CD4-positive, CD25-positive, alpha-beta regulatory T cell (primary cell): ENCODE results near the gene FAAP100. TPM values are rescaled to one million over a fixed set of nuclear protein-coding genes. Genes with fewer than 3 reads are reported as not detected.
A peak's percentile ranks its signal among the peaks of the same experiment; 100 is the strongest.

Experiments used
- ATAC-seq, 2 donors: fragments of 150-1000 bp; cut with Tn5 transposase; one replicate each; pipeline ENCODE4 v1.10.0; 2021; ENCODE audit warnings: low read depth in 2 of 2, moderate number of reproducible peaks in 2 of 2, moderate library complexity in 1 of 2
- DNase-seq, 3 donors: peaks; one replicate each; pipeline versions ENCODE4 v3.0.0 to v3.0.0-alpha.2; 2012 to 2022; ENCODE audit warnings: mixed read lengths in 1 of 3
- H3K27ac ChIP-seq: one replicate; pipeline ENCODE4 v1.7.0; 2013; ENCODE audit warnings: mild to moderate bottlenecking, low read length; ENCODE audit not compliant: insufficient read depth, poor library complexity, severe bottlenecking
- H3K27me3 ChIP-seq: one replicate; pipeline ENCODE4 v1.7.0; 2013; ENCODE audit warnings: low read length; ENCODE audit not compliant: control insufficient read depth, insufficient read depth
- H3K36me3 ChIP-seq: one replicate; pipeline ENCODE4 v1.7.0; 2013; ENCODE audit warnings: mild to moderate bottlenecking, low read length, moderate library complexity; ENCODE audit not compliant: control insufficient read depth, insufficient read depth
- H3K4me1 ChIP-seq: 2 replicates; pipeline ENCODE4 v1.7.0; 2013; ENCODE audit warnings: mild to moderate bottlenecking, low read length; ENCODE audit not compliant: insufficient read depth, control insufficient read depth, poor library complexity, severe bottlenecking
- H3K4me3 ChIP-seq: one replicate; pipeline ENCODE4 v1.7.0; 2013; ENCODE audit warnings: low read depth, mild to moderate bottlenecking, low read length, moderate library complexity
- H3K9me3 ChIP-seq, 2 experiments: 1 replicate in 1 of 2; 2 replicates in 1 of 2; pipeline ENCODE4 v1.7.0; 2013; ENCODE audit warnings: low read length in 2 of 2, mild to moderate bottlenecking in 1 of 2, moderate library complexity in 1 of 2; ENCODE audit not compliant: control insufficient read depth in 2 of 2
- H3K27ac Mint-ChIP-seq, 3 donors: one replicate each; pipeline ENCODE4 v1.8.0; 2020 to 2022; ENCODE audit warnings: mild to moderate bottlenecking in 3 of 3, mixed read lengths in 3 of 3, moderate library complexity in 2 of 3
- H3K27me3 Mint-ChIP-seq: one replicate; pipeline ENCODE4 v1.8.0; 2022; ENCODE audit warnings: mild to moderate bottlenecking, mixed read lengths
- H3K36me3 Mint-ChIP-seq: one replicate; pipeline ENCODE4 v1.8.0; 2020; ENCODE audit warnings: mixed read lengths
- H3K4me1 Mint-ChIP-seq, 4 donors: one replicate each; pipeline ENCODE4 v1.8.0; 2020 to 2022; ENCODE audit warnings: mixed read lengths in 4 of 4, mild to moderate bottlenecking in 1 of 4
- H3K4me3 Mint-ChIP-seq, 4 donors: one replicate each; pipeline ENCODE4 v1.8.0; 2020 to 2022; ENCODE audit warnings: mild to moderate bottlenecking in 4 of 4, mixed read lengths in 4 of 4, moderate library complexity in 3 of 4
- H3K9me3 Mint-ChIP-seq, 7 donors: one replicate each; pipeline ENCODE4 v1.8.0; 2020 to 2022; ENCODE audit warnings: mixed read lengths in 7 of 7, mild to moderate bottlenecking in 3 of 7, moderate library complexity in 2 of 7
- polyA plus RNA-seq, 4 donors: library from polyadenylated mRNA; unstranded; fragments of 300-500 nt; fragmentation: Illumina TruSeq; gene quantifications; one replicate each; pipeline ENCODE4 v1.2.3, GENCODE V29; 2021
- total RNA-seq: library from RNA; stranded (reverse); gene quantifications from one replicate; pipeline ENCODE4 v1.2.3, GENCODE V29; 2022

FAAP100 gene
- total and polyA plus RNA-seq, 5 donors from 2014 or later: 8.2 to 28.1 (median 11.5) TPM

- peaks cover 69% of the 10 kb centered on the region for H3K36me3 ChIP-seq
- Mint-ChIP-seq H3K36me3 (peaks cover 32% of the 10 kb centered on the region), H3K27me3 (no peaks in the 10 kb centered on the region)
These were observed 22.4 kb upstream of the FAAP100 start for GRCh38 chr17:81574643-81574956.

GRCh38 chr17:81573794-81574642, 21.9 kb upstream of the FAAP100 start:
- no peak overlapping the region for H3K4me3 ChIP-seq
- H3K4me3 Mint-ChIP-seq: no peak overlapping the region
- peak overlapping the region in 1 of 3 donors; percentile 46 for H3K27ac Mint-ChIP-seq
- H3K27me3 Mint-ChIP-seq: no peaks in the 10 kb centered on the region
- no peaks in the 10 kb centered on the region for H3K9me3 Mint-ChIP-seq
- ATAC-seq (no peak), DNase-seq (no peak)
- H3K4me1 ChIP-seq: no peaks in the 10 kb centered on the region
- H3K27ac ChIP-seq: no peak overlapping the region
- no peaks in the 10 kb centered on the region for H3K9me3 ChIP-seq
- H3K4me1 Mint-ChIP-seq: peaks cover 0 to 9% (median 4%) of the 10 kb centered on the region in 4 donors
- H3K36me3 ChIP-seq: peaks cover 70% of the 10 kb centered on the region
- peaks cover 32% of the 10 kb centered on the region for H3K36me3 Mint-ChIP-seq
- no peaks in the 10 kb centered on the region for H3K27me3 ChIP-seq

More at GRCh38 chr17:81574643-81574956, 22.4 kb upstream of the FAAP100 start:
- no peak overlapping the region for H3K27ac ChIP-seq
- no peaks in the 10 kb centered on the region for H3K9me3 ChIP-seq
- Mint-ChIP-seq H3K4me1 (peaks cover 0 to 9% (median 4%) of the 10 kb centered on the region in 4 donors), H3K27ac (no peak overlapping the region), H3K9me3 (no peaks in the 10 kb centered on the region), H3K4me3 (no peak overlapping the region)
- ATAC-seq (no peak), DNase-seq (no peak)
- no peaks in the 10 kb centered on the region for H3K4me1 ChIP-seq
- H3K4me3 ChIP-seq: no peak overlapping the region
- no peaks in the 10 kb centered on the region for H3K27me3 ChIP-seq

GRCh38 chr17:81572563-81573168, 20.5 kb upstream of the FAAP100 start:
- Histone ChIP-seq H3K9me3 (no peaks in the 10 kb centered on the region), H3K4me3 (no peak overlapping the region), H3K27me3 (no peaks in the 10 kb centered on the region), H3K27ac (no peak overlapping the region), H3K36me3 (peaks cover 75% of the 10 kb centered on the region), H3K4me1 (no peaks in the 10 kb centered on the region)
- Mint-ChIP-seq H3K27ac (no peak overlapping the region), H3K36me3 (peaks cover 34% of the 10 kb centered on the region), H3K27me3 (no peaks in the 10 kb centered on the region), H3K9me3 (no peaks in the 10 kb centered on the region), H3K4me3 (no peak overlapping the region), H3K4me1 (peaks cover 0 to 6% (median 2%) of the 10 kb centered on the region in 4 donors)
- DNase-seq (no peak), ATAC-seq (no peak)

- Mint-ChIP-seq H3K4me3 (no peak overlapping the region), H3K36me3 (peaks cover 32% of the 10 kb centered on the region), H3K27ac (no peak overlapping the region)
These were observed 18.8 kb upstream of the FAAP100 start for GRCh38 chr17:81570964-81571363.

DNA sequence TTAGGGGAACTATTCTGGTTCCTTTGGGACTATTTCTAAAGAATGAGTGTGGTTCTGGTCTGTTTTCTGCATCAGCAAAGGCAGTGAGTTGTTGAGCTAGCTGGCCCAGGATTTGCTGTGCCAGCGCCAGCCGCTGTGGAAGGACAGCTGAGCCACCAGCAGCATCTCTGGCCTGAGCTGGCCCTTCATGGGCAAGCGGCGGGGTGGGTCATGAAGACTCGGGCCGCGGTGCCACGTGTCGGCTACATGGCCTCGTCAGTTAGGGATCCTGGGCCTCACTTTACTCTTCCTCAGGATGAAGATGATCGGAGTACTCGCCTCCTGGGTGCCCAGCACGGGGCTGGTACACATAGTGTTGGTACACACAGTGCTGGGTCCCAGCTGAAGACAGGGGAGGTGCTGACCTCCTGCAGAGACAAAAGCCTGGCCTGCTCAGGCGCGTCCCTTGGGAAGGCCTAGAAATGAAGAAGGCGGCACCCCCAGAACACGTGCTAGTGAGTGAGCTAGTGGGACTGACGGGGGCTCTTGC, 17.9 kb upstream of the FAAP100 start:
- no peaks in the 10 kb centered on the region for H3K4me1 Mint-ChIP-seq
- no peaks in the 10 kb centered on the region for H3K27me3 ChIP-seq
- no peaks in the 10 kb centered on the region for H3K4me1 ChIP-seq
- H3K4me3 Mint-ChIP-seq: no peak overlapping the region
- no peak for DNase-seq
- H3K36me3 ChIP-seq: peaks cover 83% of the 10 kb centered on the region
- no peak for ATAC-seq
- H3K9me3 Mint-ChIP-seq: no peaks in the 10 kb centered on the region
- peaks cover 38% of the 10 kb centered on the region for H3K36me3 Mint-ChIP-seq
- no peak overlapping the region for H3K27ac ChIP-seq
- H3K27ac Mint-ChIP-seq: peak overlapping the region in 1 of 3 donors; percentile 14
- H3K9me3 ChIP-seq: no peaks in the 10 kb centered on the region
- H3K27me3 Mint-ChIP-seq: no peaks in the 10 kb centered on the region
- no peak overlapping the region for H3K4me3 ChIP-seq

More at GRCh38 chr17:81570964-81571363, 18.8 kb upstream of the FAAP100 start:
- Mint-ChIP-seq H3K27me3 (no peaks in the 10 kb centered on the region), H3K4me1 (peaks cover 0 to 3% (median 0%) of the 10 kb centered on the region in 4 donors), H3K9me3 (no peaks in the 10 kb centered on the region)
- Histone ChIP-seq H3K4me1 (no peaks in the 10 kb centered on the region), H3K27me3 (no peaks in the 10 kb centered on the region), H3K27ac (no peak overlapping the region), H3K4me3 (no peak overlapping the region), H3K9me3 (no peaks in the 10 kb centered on the region), H3K36me3 (peaks cover 81% of the 10 kb centered on the region)
- DNase-seq (no peak), ATAC-seq (no peak)

GRCh38 chr17:81568416-81568815, 16.3 kb upstream of the FAAP100 start:
- Mint-ChIP-seq H3K27ac (peak overlapping the region in 1 of 3 donors; percentile 76), H3K36me3 (peaks cover 38% of the 10 kb centered on the region), H3K4me1 (no peaks in the 10 kb centered on the region), H3K4me3 (no peak overlapping the region), H3K27me3 (no peaks in the 10 kb centered on the region), H3K9me3 (no peaks in the 10 kb centered on the region)
- ATAC-seq (no peak), DNase-seq (no peak)
- no peak overlapping the region for H3K4me3 ChIP-seq
- peaks cover 85% of the 10 kb centered on the region for H3K36me3 ChIP-seq
- H3K4me1 ChIP-seq: no peaks in the 10 kb centered on the region
- H3K27ac ChIP-seq: no peak overlapping the region
- no peaks in the 10 kb centered on the region for H3K9me3 ChIP-seq
- H3K27me3 ChIP-seq: no peaks in the 10 kb centered on the region

- Histone ChIP-seq H3K27me3 (no peaks in the 10 kb centered on the region), H3K27ac (no peak overlapping the region), H3K4me3 (no peak overlapping the region), H3K4me1 (no peaks in the 10 kb centered on the region), H3K36me3 (peaks cover 88% of the 10 kb centered on the region), H3K9me3 (no peaks in the 10 kb centered on the region)
- no peak overlapping the region for H3K4me3 Mint-ChIP-seq
- ATAC-seq (no peak), DNase-seq (no peak)
- H3K27ac Mint-ChIP-seq: no peak overlapping the region
- H3K36me3 Mint-ChIP-seq: peaks cover 30% of the 10 kb centered on the region
- H3K9me3 Mint-ChIP-seq: no peaks in the 10 kb centered on the region
- no peaks in the 10 kb centered on the region for H3K27me3 Mint-ChIP-seq
- no peaks in the 10 kb centered on the region for H3K4me1 Mint-ChIP-seq
These were observed 15.0 kb upstream of the FAAP100 start for GRCh38 chr17:81567191-81567590.
